PC-9 (cell line): ENCODE measurements around the gene TNC.

Source experiments
- CTCF ChIP-seq: fragments of 200-600 bp; sonication (generic); conservative IDR thresholded peaks from 2 replicates; pipeline ENCODE4 v1.6.1; 2017; ENCODE audit warnings: mixed run types, antibody characterized with exemption, mild to moderate bottlenecking, moderate library complexity
- EZH2 ChIP-seq: fragments of 200-600 bp; sonication (generic); IDR thresholded peaks from 2 replicates; pipeline ENCODE4 v1.8.0; 2017; ENCODE audit warnings: antibody characterized with exemption, low read depth

- TF ChIP-seq EZH2 (no peak), CTCF (peak; percentile 94)
These were observed 104.0 kb downstream of the TNC start for GRCh38 chr9:115013998-115014397.
